GM12878 (cell line): ENCODE measurements around the gene METTL1. TPM values are rescaled to one million over a fixed set of nuclear protein-coding genes. Genes with fewer than 3 reads are reported as not detected.
A peak's percentile ranks its signal among the peaks of the same experiment; 100 is the strongest.

ENCODE experiments used
- BACH1 ChIP-seq: fragments of 450-650 bp; IDR thresholded peaks from 2 replicates; pipeline ENCODE4 v1.6.1; 2017; ENCODE audit warnings: mild to moderate bottlenecking, borderline replicate concordance
- CBX3 ChIP-seq: fragments of 200-600 bp; sonication (generic); IDR thresholded peaks from 2 replicates; pipeline ENCODE4 v1.6.1; 2016; ENCODE audit warnings: low read depth, borderline replicate concordance
- CHD4 ChIP-seq: fragments of 200-600 bp; sonication (generic); IDR thresholded peaks from 2 replicates; pipeline ENCODE4 v1.6.1; 2016; ENCODE audit warnings: mild to moderate bottlenecking
- ELK1 ChIP-seq: IDR thresholded peaks from 2 replicates; pipeline ENCODE4 v1.6.1; 2012; ENCODE audit warnings: low read depth, low read length, improper control_type of control experiment
- ETV6 ChIP-seq, 2 experiments: fragments of 450-650 bp in 1 of 2; IDR thresholded peaks in 1 of 2; conservative IDR thresholded peaks in 1 of 2; 2 replicates each; pipeline ENCODE4 v1.6.1; 2014; ENCODE audit warnings: antibody characterized with exemption in 1 of 2, borderline replicate concordance in 1 of 2, low read depth in 1 of 2, mild to moderate bottlenecking in 1 of 2, moderate library complexity in 1 of 2
- FOXM1 ChIP-seq: IDR thresholded peaks from 2 replicates; pipeline ENCODE4 v1.6.1; 2012; ENCODE audit warnings: low read depth, mild to moderate bottlenecking, inconsistent platforms, low read length, moderate library complexity
- HDAC6 ChIP-seq: fragments of 200-600 bp; sonication (generic); IDR thresholded peaks from one replicate; pipeline ENCODE4 v1.8.0; 2017; ENCODE audit warnings: antibody characterized with exemption; ENCODE audit not compliant: unreplicated experiment
- HDGF ChIP-seq: fragments of 450-650 bp; IDR thresholded peaks from 2 replicates; pipeline ENCODE4 v1.6.1; 2016; ENCODE audit warnings: antibody characterized with exemption
- HSF1 ChIP-seq: fragments of 150-350 bp; IDR thresholded peaks from 2 replicates; pipeline ENCODE4 v1.6.1; 2014; ENCODE audit warnings: mild to moderate bottlenecking, low read depth, low read length
- IKZF2 ChIP-seq, 2 experiments: fragments of 450-650 bp; IDR thresholded peaks; 2 replicates each; pipeline ENCODE4 v1.6.1; 2017; ENCODE audit warnings: mild to moderate bottlenecking in 2 of 2, moderate library complexity in 2 of 2
- JUNB ChIP-seq: IDR thresholded peaks from 2 replicates; pipeline ENCODE4 v1.6.1; 2016; ENCODE audit warnings: antibody characterized with exemption, mild to moderate bottlenecking
- KDM1A ChIP-seq: fragments of 200-600 bp; sonication (generic); IDR thresholded peaks from 2 replicates; pipeline ENCODE4 v1.6.1; 2016; ENCODE audit warnings: borderline replicate concordance
- MYB ChIP-seq: fragments of 150-350 bp; IDR thresholded peaks from 2 replicates; pipeline ENCODE4 v1.6.1; 2014; ENCODE audit warnings: mild to moderate bottlenecking, low read depth, low read length, borderline replicate concordance
- MYC ChIP-seq: IDR thresholded peaks from 2 replicates; pipeline ENCODE4 v1.6.1; 2011; ENCODE audit warnings: mild to moderate bottlenecking, low read length, moderate library complexity, inconsistent platforms; ENCODE audit not compliant: insufficient read depth, insufficient replicate concordance, insufficient read length, severe bottlenecking
- NFXL1 ChIP-seq: fragments of 450-650 bp; IDR thresholded peaks from 2 replicates; pipeline ENCODE4 v1.6.1; 2017; ENCODE audit warnings: antibody characterized with exemption, mild to moderate bottlenecking, borderline replicate concordance
- PAX8 ChIP-seq: fragments of 450-650 bp; IDR thresholded peaks from 2 replicates; pipeline ENCODE4 v1.6.1; 2017; ENCODE audit warnings: mild to moderate bottlenecking, moderate library complexity
- RAD51 ChIP-seq: fragments of 450-650 bp; IDR thresholded peaks from 2 replicates; pipeline ENCODE4 v1.6.1; 2016; ENCODE audit warnings: moderate library complexity, mild to moderate bottlenecking, inconsistent platforms
- REST ChIP-seq: IDR thresholded peaks from 2 replicates; pipeline ENCODE4 v1.6.1; 2012; ENCODE audit warnings: mild to moderate bottlenecking, low read depth, low read length
- SIX5 ChIP-seq: IDR thresholded peaks from 2 replicates; pipeline ENCODE4 v1.6.1; 2011; ENCODE audit warnings: mild to moderate bottlenecking, low read depth, low read length, moderate library complexity; ENCODE audit not compliant: severe bottlenecking
- SPI1 ChIP-seq: IDR thresholded peaks from 2 replicates; pipeline ENCODE4 v1.6.1; 2011; ENCODE audit warnings: low read depth, mild to moderate bottlenecking, low read length, moderate library complexity, borderline replicate concordance; ENCODE audit not compliant: insufficient read depth
- ZBED1 ChIP-seq: IDR thresholded peaks from 2 replicates; pipeline ENCODE4 v1.6.1; 2016; ENCODE audit warnings: borderline replicate concordance
- polyA plus RNA-seq, 11 experiments: library from polyadenylated mRNA; depleted of rRNA in 4 of 11; unstranded in 6 of 11; stranded (reverse) in 5 of 11; fragments of >200 nt; fragmentation: Nextera tagmentation in 4 of 11; fragmentation: Illumina TruSeq in 1 of 11; extraction: Ambion mirVana in 4 of 11; extraction: Trizol in 1 of 11; gene quantifications; 1 replicate in 1 of 11; 2 replicates in 10 of 11; pipeline versions ENCODE4 v1.2.1 to v1.2.3, GENCODE V29; 2011 to 2016; ENCODE audit warnings: inconsistent platforms in 2 of 11, missing spikeins in 2 of 11, low read depth in 1 of 11
- total RNA-seq, 4 experiments: library from RNA; depleted of rRNA in 3 of 4; stranded (reverse); fragments of >200 nt in 3 of 4; fragmentation: Illumina TruSeq in 1 of 4; extraction: Trizol in 1 of 4; gene quantifications; 2 replicates each; pipeline versions ENCODE4 v1.2.1 to v1.2.3, GENCODE V29; 2013 to 2021
- TF ChIP-seq, protein P1 (sequence below): fragments of 450-650 bp; IDR thresholded peaks from 2 replicates; pipeline ENCODE4 v1.6.1; 2014; ENCODE audit warnings: mild to moderate bottlenecking
- TF ChIP-seq, protein P2 (sequence below): fragments of 450-650 bp; IDR thresholded peaks from 2 replicates; pipeline ENCODE4 v1.6.1; 2016; ENCODE audit warnings: mild to moderate bottlenecking

The METTL1 gene
- total and polyA plus RNA-seq, 10 of the 15 experiments (the other 5 are each of a cell fraction or from before 2014, with no cell fraction given): 11.3 to 44.3 (median 30.6) TPM

GRCh38 chr12:57771873-57772428 is at the start of gene METTL1 (continued):
- TF ChIP-seq, protein P1, sequence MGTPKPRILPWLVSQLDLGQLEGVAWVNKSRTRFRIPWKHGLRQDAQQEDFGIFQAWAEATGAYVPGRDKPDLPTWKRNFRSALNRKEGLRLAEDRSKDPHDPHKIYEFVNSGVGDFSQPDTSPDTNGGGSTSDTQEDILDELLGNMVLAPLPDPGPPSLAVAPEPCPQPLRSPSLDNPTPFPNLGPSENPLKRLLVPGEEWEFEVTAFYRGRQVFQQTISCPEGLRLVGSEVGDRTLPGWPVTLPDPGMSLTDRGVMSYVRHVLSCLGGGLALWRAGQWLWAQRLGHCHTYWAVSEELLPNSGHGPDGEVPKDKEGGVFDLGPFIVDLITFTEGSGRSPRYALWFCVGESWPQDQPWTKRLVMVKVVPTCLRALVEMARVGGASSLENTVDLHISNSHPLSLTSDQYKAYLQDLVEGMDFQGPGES: no peak
- TF ChIP-seq, protein P2, sequence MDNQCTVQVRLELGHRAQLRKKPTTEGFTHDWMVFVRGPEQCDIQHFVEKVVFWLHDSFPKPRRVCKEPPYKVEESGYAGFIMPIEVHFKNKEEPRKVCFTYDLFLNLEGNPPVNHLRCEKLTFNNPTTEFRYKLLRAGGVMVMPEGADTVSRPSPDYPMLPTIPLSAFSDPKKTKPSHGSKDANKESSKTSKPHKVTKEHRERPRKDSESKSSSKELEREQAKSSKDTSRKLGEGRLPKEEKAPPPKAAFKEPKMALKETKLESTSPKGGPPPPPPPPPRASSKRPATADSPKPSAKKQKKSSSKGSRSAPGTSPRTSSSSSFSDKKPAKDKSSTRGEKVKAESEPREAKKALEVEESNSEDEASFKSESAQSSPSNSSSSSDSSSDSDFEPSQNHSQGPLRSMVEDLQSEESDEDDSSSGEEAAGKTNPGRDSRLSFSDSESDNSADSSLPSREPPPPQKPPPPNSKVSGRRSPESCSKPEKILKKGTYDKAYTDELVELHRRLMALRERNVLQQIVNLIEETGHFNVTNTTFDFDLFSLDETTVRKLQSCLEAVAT: peak; percentile 84
- TF ChIP-seq RAD51 (no peak; the same call in 1 of the 2 replicates), BACH1 (peak; percentile 4; the same call in 1 of the 2 replicates), HDAC6 (peak; percentile 45), REST (no peak), SPI1 (no peak), FOXM1 (no peak), MYB (no peak), HDGF (peak; percentile 90; the same call in 1 of the 2 replicates), ZBED1 (no peak), NFXL1 (no peak), ELK1 (no peak), MYC (peak; percentile 99), KDM1A (no peak), SIX5 (peak; percentile 25), CBX3 (no peak), IKZF2 (IDR thresholded peaks at IDR 0.05) (peak; percentile 59 to 69; a peak in 3 of 4 replicates), CHD4 (no peak), HSF1 (no peak), JUNB (no peak), ETV6 (conservative IDR thresholded peaks at IDR 0.05 in 1 of 2, IDR thresholded peaks at IDR 0.05 in 1 of 2; ENCODE audit: borderline replicate concordance in 1 of 2, low read depth in 1 of 2) (no peak), PAX8 (no peak)
